ENCODE results near the gene KL. TPM values are rescaled to one million over a fixed set of nuclear protein-coding genes. Genes with fewer than 3 reads are reported as not detected.

Gene KL
- total RNA-seq, 5 donors from 2014 or later (not counting 1 experiment from before 2014, with no cell fraction given): 0.12 to 0.20 (median 0.16) TPM; not detected in 1

GRCh38 chr13:33114146-33114545 is 97.9 kb downstream of the KL start:
- Mint-ChIP-seq H3K27ac (no peak overlapping the region), H3K27me3 (peaks cover 7 to 12% of the 10 kb centered on the region in 2 donors), H3K4me1 (no peaks in the 10 kb centered on the region), H3K9me3 (no peaks in the 10 kb centered on the region), H3K36me3 (no peaks in the 10 kb centered on the region), H3K4me3 (no peak overlapping the region)
- POLR2A ChIA-PET: no interaction called here
- WGBS (ENCODE audit: insufficient coverage): 83% methylated on average over 3 of the region's 5 CpGs
- no peak overlapping the region for H3K4me3 ChIP-seq (ENCODE audit: control insufficient read depth in 1 of 2, extremely low read depth in 1 of 2, low read length in 1 of 2)
- H3K36me3 ChIP-seq (ENCODE audit: control insufficient read depth in 2 of 2, extremely low read depth in 1 of 2, insufficient read depth in 1 of 2, low read length in 1 of 2): no peaks in the 10 kb centered on the region
- no peaks in the 10 kb centered on the region for H3K9me3 ChIP-seq
- DNase-seq (no peak), ATAC-seq (replicated peaks in 1 of 4) (no peak)
- CTCF ChIA-PET: no interaction called here
- H3K27ac ChIP-seq (ENCODE audit: low read length): no peak overlapping the region
- peaks cover 0 to 9% of the 10 kb centered on the region in 2 experiments for H3K27me3 ChIP-seq (replicated peaks in 1 of 2; ENCODE audit: control insufficient read depth in 2 of 2, extremely low read depth in 1 of 2, insufficient read depth in 2 of 2, low read length in 1 of 2)
- no peaks in the 10 kb centered on the region for H3K4me1 ChIP-seq (ENCODE audit: control insufficient read depth in 1 of 2, extremely low read depth in 1 of 2, insufficient read depth in 2 of 2, low read length in 2 of 2)

GRCh38 chr13:33115274-33115673 is 99.1 kb downstream of the KL start:
- POLR2A ChIA-PET: no interaction called here
- H3K27ac ChIP-seq (ENCODE audit: low read length): no peak overlapping the region
- H3K4me1 ChIP-seq (ENCODE audit: control insufficient read depth in 1 of 2, extremely low read depth in 1 of 2, insufficient read depth in 2 of 2, low read length in 2 of 2): no peaks in the 10 kb centered on the region
- H3K27me3 Mint-ChIP-seq: peaks cover 7 to 12% of the 10 kb centered on the region in 2 donors
- ATAC-seq (replicated peaks in 1 of 4): no peak
- WGBS (ENCODE audit: insufficient coverage): 87% methylated on average over 2 of the region's 2 CpGs
- no peaks in the 10 kb centered on the region for H3K9me3 ChIP-seq
- no peak overlapping the region for H3K4me3 Mint-ChIP-seq
- no peaks in the 10 kb centered on the region for H3K36me3 ChIP-seq (ENCODE audit: control insufficient read depth in 2 of 2, extremely low read depth in 1 of 2, insufficient read depth in 1 of 2, low read length in 1 of 2)
- no peaks in the 10 kb centered on the region for H3K4me1 Mint-ChIP-seq
- peaks cover 0 to 5% of the 10 kb centered on the region in 2 experiments for H3K27me3 ChIP-seq (replicated peaks in 1 of 2; ENCODE audit: control insufficient read depth in 2 of 2, extremely low read depth in 1 of 2, insufficient read depth in 2 of 2, low read length in 1 of 2)
- no peak overlapping the region for H3K4me3 ChIP-seq (ENCODE audit: control insufficient read depth in 1 of 2, extremely low read depth in 1 of 2, low read length in 1 of 2)
- H3K9me3 Mint-ChIP-seq: no peaks in the 10 kb centered on the region
- CTCF ChIA-PET: no interaction called here
- no peak overlapping the region for H3K27ac Mint-ChIP-seq
- H3K36me3 Mint-ChIP-seq: no peaks in the 10 kb centered on the region
- DNase-seq: no peak

All from T-cell (primary cell).